Smooth muscle cell of the brain vasculature (primary cell): ENCODE measurements around the gene RABIF.
"Not testable (repeated sequence)": the region's sequence is repeated elsewhere in the genome, so short reads cannot be mapped to it uniquely, and the experiment has no call there.

Experiments
- DNase-seq: peaks from one replicate; pipeline ENCODE4 v3.0.0-alpha.2; 2012; ENCODE audit warnings: low read depth, low spot score

Gene RABIF

DNA sequence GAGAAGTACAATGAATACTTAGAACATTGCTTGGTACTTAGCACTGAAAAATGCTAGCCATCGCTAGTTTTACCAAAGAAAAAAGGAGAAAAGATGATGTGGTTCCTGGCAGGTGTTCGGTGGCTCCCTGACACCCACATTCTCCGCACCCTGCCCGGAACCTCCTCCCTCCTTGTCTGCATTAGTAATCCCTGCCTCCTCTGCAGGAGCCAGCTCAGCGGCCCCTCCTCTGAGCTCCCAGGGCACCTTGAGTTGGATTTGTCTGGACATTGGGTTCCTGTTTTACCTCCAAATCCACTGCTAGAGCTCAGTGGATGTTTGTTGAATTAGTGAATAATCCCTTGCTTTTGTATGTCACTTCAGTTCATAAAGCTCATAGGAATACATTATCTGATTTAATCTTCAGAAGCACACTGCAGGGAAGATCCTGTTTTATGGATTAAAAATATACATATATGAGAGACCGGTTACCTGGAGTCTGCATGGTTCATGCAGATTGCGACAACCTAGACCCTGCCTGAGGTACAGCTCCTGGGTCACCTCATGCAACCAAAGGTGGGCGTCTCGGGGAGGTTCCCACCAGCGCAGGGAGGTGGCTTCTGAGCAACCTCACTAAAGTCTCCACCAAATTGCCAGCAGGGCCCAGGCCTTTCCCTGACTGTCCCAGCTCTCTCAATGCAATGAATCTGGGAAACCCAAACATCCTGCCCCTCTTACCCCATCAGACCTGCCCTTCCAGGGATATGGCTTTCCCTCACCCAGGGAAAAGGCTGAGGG, 54.0 kb downstream of the RABIF start:
- no peak for DNase-seq

- no peak for DNase-seq
Measured at GRCh38 chr1:202831906-202832305, 57.0 kb downstream of the RABIF start.

DNA sequence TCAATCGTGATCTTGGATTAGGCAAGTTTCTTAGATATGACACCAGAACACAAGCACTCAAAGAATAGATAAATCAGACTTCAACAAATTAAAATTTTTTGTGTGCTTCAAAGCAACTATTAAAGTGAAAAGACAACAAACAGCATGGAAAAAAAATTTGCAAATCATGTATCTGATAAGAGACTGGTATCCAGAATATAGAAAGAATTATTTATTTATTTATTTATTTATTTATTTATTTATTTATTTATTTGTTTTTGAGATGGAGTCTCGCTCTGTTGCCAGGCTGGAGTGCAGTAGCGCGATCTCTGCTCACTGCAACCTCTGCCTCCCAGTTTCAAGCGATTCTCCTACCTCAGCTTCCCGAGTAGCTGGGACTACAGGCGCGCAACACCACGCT, 59.7 kb downstream of the RABIF start:
- not testable (repeated sequence) for DNase-seq
